GM12801 (cell line): ENCODE measurements around the gene SRRM2.

Experiments
- TF ChIP-seq, protein P1 (sequence below): IDR thresholded peaks from one replicate; pipeline ENCODE4 v1.5.1; 2011; ENCODE audit warnings: control low read depth; ENCODE audit not compliant: insufficient read length; ENCODE audit errors: extremely low read depth

SRRM2 gene

GRCh38 chr16:2783581-2784357 lies 31.3 kb downstream of the SRRM2 start:
- TF ChIP-seq, protein P1, sequence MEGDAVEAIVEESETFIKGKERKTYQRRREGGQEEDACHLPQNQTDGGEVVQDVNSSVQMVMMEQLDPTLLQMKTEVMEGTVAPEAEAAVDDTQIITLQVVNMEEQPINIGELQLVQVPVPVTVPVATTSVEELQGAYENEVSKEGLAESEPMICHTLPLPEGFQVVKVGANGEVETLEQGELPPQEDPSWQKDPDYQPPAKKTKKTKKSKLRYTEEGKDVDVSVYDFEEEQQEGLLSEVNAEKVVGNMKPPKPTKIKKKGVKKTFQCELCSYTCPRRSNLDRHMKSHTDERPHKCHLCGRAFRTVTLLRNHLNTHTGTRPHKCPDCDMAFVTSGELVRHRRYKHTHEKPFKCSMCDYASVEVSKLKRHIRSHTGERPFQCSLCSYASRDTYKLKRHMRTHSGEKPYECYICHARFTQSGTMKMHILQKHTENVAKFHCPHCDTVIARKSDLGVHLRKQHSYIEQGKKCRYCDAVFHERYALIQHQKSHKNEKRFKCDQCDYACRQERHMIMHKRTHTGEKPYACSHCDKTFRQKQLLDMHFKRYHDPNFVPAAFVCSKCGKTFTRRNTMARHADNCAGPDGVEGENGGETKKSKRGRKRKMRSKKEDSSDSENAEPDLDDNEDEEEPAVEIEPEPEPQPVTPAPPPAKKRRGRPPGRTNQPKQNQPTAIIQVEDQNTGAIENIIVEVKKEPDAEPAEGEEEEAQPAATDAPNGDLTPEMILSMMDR, result no peak

- TF ChIP-seq, protein P1, result no peak
Observed at GRCh38 chr16:2784358-2785100, 32.1 kb downstream of the SRRM2 start.

DNA sequence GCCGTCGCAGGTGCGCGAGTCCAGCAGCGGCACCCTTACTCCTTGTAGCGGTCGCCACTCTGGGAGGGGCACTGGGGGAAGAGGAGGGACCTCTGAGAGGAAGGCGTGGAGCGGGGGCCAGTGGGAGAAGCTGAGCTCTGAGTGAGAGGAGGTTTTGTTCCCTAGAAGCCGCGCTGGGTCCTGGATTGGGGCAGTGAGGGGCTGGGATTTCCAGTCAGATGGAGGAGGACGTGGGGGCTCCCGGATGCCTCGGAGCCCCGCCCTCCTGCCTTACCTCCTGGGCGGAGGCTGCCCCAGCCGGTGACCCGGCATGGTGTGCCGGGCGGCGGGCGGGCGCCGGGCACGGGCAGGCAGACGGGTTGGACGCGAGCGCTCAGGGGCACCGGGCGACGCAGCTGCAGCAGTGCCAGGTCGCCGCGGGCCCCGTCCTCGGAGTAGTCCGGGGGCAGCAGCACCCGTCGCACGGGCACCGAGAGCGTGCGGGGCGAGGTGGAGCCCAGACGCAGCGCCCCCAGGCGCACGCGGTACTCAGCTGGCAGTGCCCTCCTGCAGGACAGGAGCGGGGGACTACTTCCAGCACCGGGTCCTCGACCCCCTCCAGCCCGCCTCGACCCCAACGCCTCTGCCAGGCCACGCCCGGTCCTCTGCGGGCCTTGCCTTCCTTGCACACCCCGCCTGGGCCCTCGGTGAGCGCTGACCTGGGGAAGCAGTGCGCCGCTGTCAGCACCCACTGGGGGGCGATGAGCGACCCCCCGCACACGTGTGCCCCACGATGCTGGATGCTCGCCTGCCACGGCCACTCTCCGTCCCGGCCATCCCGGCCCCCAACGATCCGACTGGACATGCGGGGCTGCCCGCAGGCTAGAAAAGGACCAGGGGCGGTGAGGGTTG lies 32.9 kb downstream of the SRRM2 start:
- TF ChIP-seq, protein P1, result no peak

DNA sequence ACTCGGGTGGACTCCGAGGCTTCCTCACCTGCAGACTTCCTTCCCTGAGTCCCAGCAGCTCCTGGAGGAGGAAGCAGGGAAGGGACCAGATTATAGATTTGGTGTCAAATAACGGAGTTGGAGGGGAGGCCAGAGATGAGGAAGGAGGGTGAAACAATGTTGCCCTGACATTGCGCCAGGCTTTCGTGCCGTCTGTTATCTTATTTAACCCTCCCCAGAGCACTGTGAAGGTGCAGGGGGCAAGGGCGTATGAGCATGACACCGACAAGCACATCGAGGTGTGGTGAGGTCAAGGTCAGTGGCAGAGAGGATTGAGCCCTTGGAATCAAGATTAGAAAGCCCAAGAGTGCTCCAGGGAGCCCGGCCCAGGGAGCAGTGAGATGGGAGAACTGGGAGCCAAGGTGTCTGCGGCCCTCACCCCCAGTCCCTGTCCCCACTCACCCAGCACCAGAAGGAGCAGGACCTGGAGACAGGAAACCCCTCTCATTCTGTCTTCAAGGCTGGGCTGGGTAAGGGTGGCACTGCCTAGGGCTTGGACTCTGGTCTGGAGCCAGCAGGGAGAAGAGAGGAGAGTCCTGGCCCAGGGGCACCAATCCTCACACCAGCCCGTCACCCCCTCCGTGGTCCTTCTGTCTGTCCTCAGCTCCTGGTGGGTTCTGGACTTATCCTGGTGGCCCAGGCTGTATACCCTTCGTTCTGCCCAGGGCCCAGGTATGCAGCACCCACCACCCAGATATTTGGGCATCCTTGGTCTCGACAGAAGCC lies 33.8 kb downstream of the SRRM2 start:
- TF ChIP-seq, protein P1, result no peak

GRCh38 chr16:2786826-2787151 lies 34.4 kb downstream of the SRRM2 start:
- TF ChIP-seq, protein P1, result no peak

- TF ChIP-seq, protein P1, result no peak
Observed at GRCh38 chr16:2787406-2787805, 35.0 kb downstream of the SRRM2 start, which contains the start of gene PRSS33. TSS of gene PRSS33 (minus strand) at chr16:2787560. CDS start at chr16:2786547, 1,013 bp downstream.

DNA sequence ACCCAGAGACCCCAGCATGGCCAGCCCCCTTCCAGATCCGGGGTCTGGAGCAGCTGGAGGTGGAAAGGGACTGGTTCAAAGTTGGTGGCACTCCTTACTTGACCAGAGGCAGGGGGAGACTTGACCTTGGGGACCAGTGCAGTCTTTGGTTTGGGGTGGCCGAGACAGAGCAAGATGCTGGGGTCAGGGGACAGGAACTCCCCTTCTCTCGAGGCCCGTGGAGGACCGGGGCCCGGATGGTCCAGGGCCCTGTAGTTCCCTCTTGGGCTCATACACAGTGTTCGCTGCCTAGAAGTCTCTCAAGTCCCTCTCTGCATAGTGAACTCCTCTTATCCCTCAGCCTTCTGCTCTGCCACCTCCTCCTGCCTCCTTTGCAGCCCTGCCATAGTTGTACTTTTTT lies 35.5 kb downstream of the SRRM2 start:
- TF ChIP-seq, protein P1, result no peak
